KMS-11 (cell line): Measurements from ENCODE around the gene FER.
"Not testable (repeated sequence)": the region's sequence is repeated elsewhere in the genome, so short reads cannot be mapped to it uniquely, and the experiment has no call there.

Source experiments
- H2AFZ ChIP-seq: fragments of 200-600 bp; sonication (generic); 2 replicates; pipeline ENCODE4 v1.6.1; 2016; ENCODE audit warnings: antibody characterized with exemption, mixed run types, low read depth
- H3K27ac ChIP-seq: fragments of 200-600 bp; sonication (generic); 2 replicates; pipeline ENCODE4 v1.6.1; 2016; ENCODE audit warnings: mild to moderate bottlenecking, mixed run types
- H3K27me3 ChIP-seq: fragments of 200-600 bp; sonication (generic); 2 replicates; pipeline ENCODE4 v1.6.1; 2017; ENCODE audit warnings: mild to moderate bottlenecking, low read depth, mixed run types, moderate library complexity; ENCODE audit not compliant: insufficient read depth
- H3K36me3 ChIP-seq: fragments of 200-600 bp; sonication (generic); 2 replicates; pipeline ENCODE4 v1.6.1; 2017; ENCODE audit warnings: mild to moderate bottlenecking, mixed run types; ENCODE audit not compliant: insufficient read depth
- H3K4me1 ChIP-seq: fragments of 200-600 bp; sonication (generic); 2 replicates; pipeline ENCODE4 v1.6.1; 2016; ENCODE audit warnings: mild to moderate bottlenecking, low read depth, mixed run types; ENCODE audit not compliant: poor library complexity, severe bottlenecking
- H3K4me2 ChIP-seq: fragments of 200-600 bp; sonication (generic); 2 replicates; pipeline ENCODE4 v1.7.0; 2016; ENCODE audit warnings: mild to moderate bottlenecking, mixed run types
- H3K4me3 ChIP-seq: fragments of 200-600 bp; sonication (generic); IDR thresholded peaks from 2 replicates; pipeline ENCODE4 v1.6.1; 2017; ENCODE audit warnings: low read depth, low read length, mixed read lengths; ENCODE audit not compliant: insufficient read depth
- H3K79me2 ChIP-seq: fragments of 200-600 bp; sonication (generic); 2 replicates; pipeline ENCODE4 v1.6.1; 2016; ENCODE audit warnings: low read depth, mixed run types; ENCODE audit not compliant: insufficient read depth
- H3K9ac ChIP-seq: fragments of 200-600 bp; sonication (generic); 2 replicates; pipeline ENCODE4 v1.6.1; 2016; ENCODE audit warnings: mild to moderate bottlenecking, mixed run types
- H4K20me1 ChIP-seq: fragments of 200-600 bp; sonication (generic); 2 replicates; pipeline ENCODE4 v1.6.1; 2016; ENCODE audit warnings: mild to moderate bottlenecking, mixed run types; ENCODE audit not compliant: insufficient read depth
- CTCF ChIP-seq: fragments of 200-600 bp; sonication (generic); conservative IDR thresholded peaks from 2 replicates; pipeline ENCODE4 v1.6.1; 2017; ENCODE audit warnings: low read depth, mild to moderate bottlenecking, antibody characterized with exemption, low read length, moderate library complexity, mixed read lengths

FER gene

GRCh38 chr5:109170629-109171350, 423.1 kb downstream of the FER start:
- no peaks in the 10 kb centered on the region for H4K20me1 ChIP-seq
- H3K27me3 ChIP-seq = no peaks in the 10 kb centered on the region
- H3K4me2 ChIP-seq = no peak overlapping the region
- no peak overlapping the region for H2AFZ ChIP-seq
- no peak overlapping the region for H3K4me3 ChIP-seq
- no peaks in the 10 kb centered on the region for H3K36me3 ChIP-seq
- TF ChIP-seq CTCF = no peak
- H3K9ac ChIP-seq = no peak overlapping the region
- no peak overlapping the region for H3K27ac ChIP-seq
- H3K79me2 ChIP-seq = no peaks in the 10 kb centered on the region
- H3K4me1 ChIP-seq = no peaks in the 10 kb centered on the region

GRCh38 chr5:109171437-109172073, 423.9 kb downstream of the FER start:
- H3K9ac ChIP-seq, H3K4me1 ChIP-seq, H3K4me2 ChIP-seq, H3K4me3 ChIP-seq, H3K27ac ChIP-seq, H3K36me3 ChIP-seq, H4K20me1 ChIP-seq, H2AFZ ChIP-seq, H3K79me2 ChIP-seq, H3K27me3 ChIP-seq: not testable (repeated sequence)

- no peak overlapping the region for H3K9ac ChIP-seq
- H2AFZ ChIP-seq = no peak overlapping the region
- no peak for TF ChIP-seq CTCF
Observed at GRCh38 chr5:109173036-109173794, 425.5 kb downstream of the FER start.

GRCh38 chr5:109177227-109177626, 429.5 kb downstream of the FER start:
- Histone ChIP-seq H3K79me2 (no peaks in the 10 kb centered on the region), H4K20me1 (no peaks in the 10 kb centered on the region), H2AFZ (no peak overlapping the region), H3K4me1 (no peaks in the 10 kb centered on the region), H3K4me3 (no peak overlapping the region), H3K27ac (no peak overlapping the region), H3K36me3 (no peaks in the 10 kb centered on the region), H3K9ac (no peak overlapping the region), H3K27me3 (no peaks in the 10 kb centered on the region), H3K4me2 (no peak overlapping the region)
- no peak for TF ChIP-seq CTCF

More at GRCh38 chr5:109173036-109173794, 425.5 kb downstream of the FER start:
- H3K27me3 ChIP-seq = no peaks in the 10 kb centered on the region
- H3K79me2 ChIP-seq = no peaks in the 10 kb centered on the region
- H4K20me1 ChIP-seq = no peaks in the 10 kb centered on the region
- no peaks in the 10 kb centered on the region for H3K36me3 ChIP-seq
- H3K4me3 ChIP-seq = no peak overlapping the region
- H3K27ac ChIP-seq = no peak overlapping the region
- no peak overlapping the region for H3K4me2 ChIP-seq
- H3K4me1 ChIP-seq = no peaks in the 10 kb centered on the region
